ENCODE results near the gene NMB. TPM values are rescaled to one million over a fixed set of nuclear protein-coding genes. Genes with fewer than 3 reads are reported as not detected.

Gene NMB
- total RNA-seq, 1 experiment from 2014 or later: 19.4 TPM

DNA sequence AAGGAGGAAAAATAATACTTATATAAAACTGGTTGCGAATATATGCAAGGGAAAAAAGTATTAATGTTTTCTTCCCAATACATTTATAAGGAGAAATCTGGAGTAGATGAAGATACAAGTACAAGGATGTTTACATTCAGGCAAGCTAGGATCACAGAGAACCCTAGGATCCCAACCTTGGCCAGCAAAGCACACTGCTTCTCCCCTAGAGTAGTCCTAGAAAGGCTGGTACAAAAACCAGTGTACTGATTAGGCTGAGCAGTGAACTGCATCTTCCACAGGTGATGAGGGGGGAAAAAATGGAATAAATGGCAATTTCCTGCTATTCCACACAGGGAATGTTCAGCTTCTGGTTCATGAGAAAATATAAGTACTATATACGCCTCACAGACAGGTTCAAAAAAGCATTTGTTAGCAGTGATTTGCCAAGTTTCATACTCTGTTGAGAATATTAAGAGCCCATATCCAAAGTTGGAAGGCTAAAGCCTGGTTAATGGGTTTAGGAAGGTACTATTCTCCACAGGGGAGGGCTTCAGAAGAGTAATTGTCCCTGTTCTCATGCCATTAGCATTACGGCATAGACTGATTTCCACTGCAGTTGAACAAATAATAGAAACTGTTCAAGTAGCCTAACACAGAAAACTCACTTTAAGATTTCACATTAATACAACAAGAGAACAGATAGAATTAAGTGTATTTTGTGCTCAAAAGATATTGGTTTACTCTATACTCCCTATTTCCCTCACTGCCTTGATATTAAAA is 10.4 kb upstream of the NMB start:
- H3K27me3 ChIP-seq (ENCODE audit: control insufficient read depth, insufficient read depth, low read length): no peaks in the 10 kb centered on the region
- H3K4me3 ChIP-seq (ENCODE audit: insufficient read depth, low read depth, low read length): no peak overlapping the region
- H3K36me3 ChIP-seq (replicated peaks; ENCODE audit: control insufficient read depth, insufficient read depth, low read length): peaks cover 17% of the 10 kb centered on the region
- no peak for DNase-seq

DNA sequence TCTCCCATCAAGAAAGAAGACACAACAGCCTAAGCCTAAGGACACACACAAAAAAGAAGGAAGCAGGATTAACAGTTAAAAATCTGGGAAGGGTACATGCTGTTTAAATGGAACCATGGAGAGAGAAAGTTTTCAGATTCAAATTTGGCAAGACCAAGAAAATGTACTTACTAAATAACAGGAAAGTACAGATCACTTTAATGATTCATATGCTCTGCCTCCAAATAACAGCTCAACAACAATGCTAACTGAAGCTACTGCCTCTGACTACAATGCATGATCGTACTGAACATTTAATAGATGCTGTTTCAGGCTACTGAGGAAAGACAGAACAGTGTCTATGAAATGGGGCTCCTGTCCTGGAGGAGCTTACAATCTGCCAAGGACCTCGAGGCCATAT is 8.4 kb upstream of the NMB start:
- DNase-seq: no peak
- H3K36me3 ChIP-seq (replicated peaks; ENCODE audit: control insufficient read depth, insufficient read depth, low read length): peaks cover 17% of the 10 kb centered on the region

DNA sequence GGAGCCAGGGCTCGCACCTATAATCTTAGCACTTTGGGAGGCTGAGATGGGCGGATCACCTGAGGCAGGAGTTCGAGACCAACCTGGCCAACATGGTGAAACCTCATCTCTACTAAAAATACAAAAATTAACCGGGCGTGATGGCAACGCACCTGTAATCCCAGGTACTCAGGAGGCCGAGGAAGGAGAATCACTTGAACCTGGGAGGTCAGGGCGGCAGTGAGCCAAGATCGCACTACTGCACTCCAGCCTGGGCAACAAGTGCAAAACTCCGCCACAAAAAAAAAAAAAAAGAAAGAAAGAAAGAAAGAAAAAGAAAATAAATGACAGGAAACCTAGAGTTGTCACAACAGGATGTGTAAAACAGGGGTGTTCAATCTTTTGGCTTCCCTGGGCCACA is 3.0 kb upstream of the NMB start:
- Histone ChIP-seq H3K36me3 (replicated peaks; ENCODE audit: control insufficient read depth, insufficient read depth, low read length) (peaks cover 4% of the 10 kb centered on the region), H3K27me3 (ENCODE audit: control insufficient read depth, insufficient read depth, low read length) (peaks cover 10% of the 10 kb centered on the region), H3K4me3 (ENCODE audit: insufficient read depth, low read depth, low read length) (no peak overlapping the region)
- DNase-seq: no peak

More for the DNA sequence above, 8.4 kb upstream of the NMB start:
- H3K4me3 ChIP-seq (ENCODE audit: insufficient read depth, low read depth, low read length): no peak overlapping the region
- no peaks in the 10 kb centered on the region for H3K27me3 ChIP-seq (ENCODE audit: control insufficient read depth, insufficient read depth, low read length)

GRCh38 chr15:84659904-84660781 is 2.1 kb upstream of the NMB start:
- Histone ChIP-seq H3K4me3 (ENCODE audit: insufficient read depth, low read depth, low read length) (no peak overlapping the region), H3K36me3 (replicated peaks; ENCODE audit: control insufficient read depth, insufficient read depth, low read length) (peaks cover under 1% of the 10 kb centered on the region; the same call in 1 of the 2 replicates)

GRCh38 chr15:84658788-84659411 is 901 bp upstream of the NMB start:
- H3K27me3 ChIP-seq (ENCODE audit: control insufficient read depth, insufficient read depth, low read length): peaks cover 10% of the 10 kb centered on the region
- no peak overlapping the region; the same call in 1 of the 2 replicates for H3K4me3 ChIP-seq (ENCODE audit: insufficient read depth, low read depth, low read length)
- no peaks in the 10 kb centered on the region for H3K36me3 ChIP-seq (replicated peaks; ENCODE audit: control insufficient read depth, insufficient read depth, low read length)
- peak; percentile 42 for DNase-seq

More at GRCh38 chr15:84659904-84660781, 2.1 kb upstream of the NMB start:
- peaks cover 10% of the 10 kb centered on the region for H3K27me3 ChIP-seq (ENCODE audit: control insufficient read depth, insufficient read depth, low read length)
- peak; percentile 21 for DNase-seq

DNA sequence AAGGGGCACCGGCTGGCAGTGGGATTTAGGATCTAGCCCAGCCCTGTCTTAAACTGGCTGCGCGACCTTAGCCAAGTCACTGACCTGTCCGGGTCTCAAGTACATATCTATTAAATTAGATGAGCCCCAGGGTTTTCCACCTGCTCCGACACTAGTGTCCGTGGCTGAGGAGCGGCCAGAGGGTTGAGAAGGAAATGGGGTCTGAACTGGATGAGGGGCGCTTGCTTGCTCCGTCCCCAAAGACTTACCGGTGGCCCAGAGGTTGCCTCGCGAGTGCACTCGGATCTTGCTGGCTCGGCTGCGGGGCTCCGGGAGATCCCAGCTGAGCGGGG is 285 bp downstream of the NMB start:
- Histone ChIP-seq H3K27me3 (ENCODE audit: control insufficient read depth, insufficient read depth, low read length) (peaks cover 10% of the 10 kb centered on the region), H3K4me3 (ENCODE audit: insufficient read depth, low read depth, low read length) (peak overlapping the region; percentile 59), H3K36me3 (replicated peaks; ENCODE audit: control insufficient read depth, insufficient read depth, low read length) (peaks cover 2% of the 10 kb centered on the region)
- DNase-seq: peak; percentile 37

- H3K4me3 ChIP-seq (ENCODE audit: insufficient read depth, low read depth, low read length): no peak overlapping the region
- H3K27me3 ChIP-seq (ENCODE audit: control insufficient read depth, insufficient read depth, low read length): peaks cover 10% of the 10 kb centered on the region
- H3K36me3 ChIP-seq (replicated peaks; ENCODE audit: control insufficient read depth, insufficient read depth, low read length): peaks cover 4% of the 10 kb centered on the region
- peak; percentile 18 for DNase-seq
These were observed 1.0 kb downstream of the NMB start for GRCh38 chr15:84656972-84657371.

DNA sequence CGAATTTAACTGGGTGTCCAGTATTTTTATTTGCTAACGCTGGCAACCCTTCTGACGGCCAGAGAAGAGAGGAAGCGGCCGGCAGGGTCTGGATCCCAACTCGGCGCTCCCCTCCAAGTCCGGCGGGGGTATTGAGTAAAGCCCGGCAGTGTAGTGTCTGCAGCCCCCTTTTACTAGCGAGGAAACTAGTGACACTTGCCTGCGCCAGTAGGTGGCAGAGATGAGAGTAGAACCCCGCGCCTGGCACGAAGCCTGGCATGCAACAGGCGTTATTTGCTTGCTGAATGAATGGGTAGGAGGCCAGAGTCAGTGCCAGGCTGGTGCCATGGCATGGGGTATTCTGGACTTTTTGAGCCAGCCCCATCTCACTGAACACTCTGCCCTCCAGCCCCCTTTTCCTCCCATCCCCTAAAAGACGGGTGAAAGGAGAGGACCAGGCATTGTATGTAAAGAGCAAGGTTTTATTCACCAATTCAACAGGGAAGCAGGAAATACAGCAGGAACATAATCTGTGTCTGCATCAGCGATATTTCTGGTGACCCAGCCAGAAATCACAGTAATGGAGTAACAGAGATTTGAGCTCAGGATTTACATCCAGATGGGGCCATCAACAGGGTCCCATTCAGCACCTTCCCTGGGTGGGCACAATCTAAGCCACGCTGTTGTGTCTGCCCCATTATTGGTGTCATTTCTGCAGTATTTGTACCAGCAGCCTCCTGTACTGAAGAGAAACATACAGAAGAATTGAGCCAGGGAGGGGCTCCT is 3.1 kb downstream of the NMB start:
- DNase-seq: peak; percentile 88
- Histone ChIP-seq H3K27me3 (ENCODE audit: control insufficient read depth, insufficient read depth, low read length) (peaks cover 10% of the 10 kb centered on the region), H3K36me3 (replicated peaks; ENCODE audit: control insufficient read depth, insufficient read depth, low read length) (peaks cover 9% of the 10 kb centered on the region), H3K4me3 (ENCODE audit: insufficient read depth, low read depth, low read length) (peak overlapping the region; percentile 96)

GRCh38 chr15:84653910-84654688 is 3.9 kb downstream of the NMB start, which contains the start of gene WDR73:
TSS of gene WDR73 (minus strand) at chr15:84654283. CDS start at chr15:84654274, 9 bp downstream.
- H3K36me3 ChIP-seq (replicated peaks; ENCODE audit: control insufficient read depth, insufficient read depth, low read length): peaks cover 13% of the 10 kb centered on the region
- peak; percentile 96 for DNase-seq

DNA sequence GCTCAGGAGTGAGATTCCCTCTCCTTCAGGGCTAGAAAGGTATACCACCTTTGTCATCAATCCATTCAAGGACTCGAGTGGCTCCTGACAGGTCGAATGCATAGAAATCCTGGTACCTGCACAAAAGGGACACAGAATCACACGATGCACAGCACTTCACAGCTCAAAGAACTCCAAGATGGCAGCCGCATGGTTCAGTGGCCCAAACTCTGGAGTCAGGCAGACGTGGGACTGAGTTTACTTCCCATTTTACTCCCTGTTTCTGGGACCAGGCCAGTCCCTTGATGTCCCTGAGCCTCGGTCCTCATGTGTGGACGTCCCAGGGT is 4.5 kb downstream of the NMB start:
- Histone ChIP-seq H3K27me3 (ENCODE audit: control insufficient read depth, insufficient read depth, low read length) (peaks cover 10% of the 10 kb centered on the region), H3K4me3 (ENCODE audit: insufficient read depth, low read depth, low read length) (peak overlapping the region; percentile 96), H3K36me3 (replicated peaks; ENCODE audit: control insufficient read depth, insufficient read depth, low read length) (peaks cover 16% of the 10 kb centered on the region)
- DNase-seq: no peak

More at GRCh38 chr15:84653910-84654688, 3.9 kb downstream of the NMB start, which contains the start of gene WDR73:
- peak within 1 kb of the TSS; percentile 96 for H3K4me3 ChIP-seq (ENCODE audit: insufficient read depth, low read depth, low read length)
- peaks cover 10% of the 10 kb centered on the region for H3K27me3 ChIP-seq (ENCODE audit: control insufficient read depth, insufficient read depth, low read length)

DNA sequence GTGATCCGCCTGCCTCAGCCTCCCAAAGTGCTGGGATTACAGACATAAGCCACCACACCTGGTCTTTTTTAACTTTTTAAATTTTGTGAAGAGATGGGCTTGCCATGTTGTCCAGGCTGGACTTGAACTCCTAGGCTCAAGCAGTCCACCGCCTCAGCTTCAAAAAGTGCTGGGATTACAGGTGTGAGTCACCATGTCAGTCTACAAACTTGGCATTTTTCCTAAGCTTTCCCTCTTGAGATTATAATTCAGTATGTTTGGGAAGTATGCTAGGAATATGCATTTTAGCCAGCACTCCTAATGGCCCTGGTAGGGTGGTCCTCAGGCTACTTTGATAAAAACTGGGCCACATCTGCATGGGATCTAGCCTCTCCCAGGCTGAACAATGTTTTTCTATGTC is 8.3 kb downstream of the NMB start:
- no peaks in the 10 kb centered on the region for H3K27me3 ChIP-seq (ENCODE audit: control insufficient read depth, insufficient read depth, low read length)
- no peak for DNase-seq
- H3K36me3 ChIP-seq (replicated peaks; ENCODE audit: control insufficient read depth, insufficient read depth, low read length): peaks cover 39% of the 10 kb centered on the region
- H3K4me3 ChIP-seq (ENCODE audit: insufficient read depth, low read depth, low read length): no peak overlapping the region

DNA sequence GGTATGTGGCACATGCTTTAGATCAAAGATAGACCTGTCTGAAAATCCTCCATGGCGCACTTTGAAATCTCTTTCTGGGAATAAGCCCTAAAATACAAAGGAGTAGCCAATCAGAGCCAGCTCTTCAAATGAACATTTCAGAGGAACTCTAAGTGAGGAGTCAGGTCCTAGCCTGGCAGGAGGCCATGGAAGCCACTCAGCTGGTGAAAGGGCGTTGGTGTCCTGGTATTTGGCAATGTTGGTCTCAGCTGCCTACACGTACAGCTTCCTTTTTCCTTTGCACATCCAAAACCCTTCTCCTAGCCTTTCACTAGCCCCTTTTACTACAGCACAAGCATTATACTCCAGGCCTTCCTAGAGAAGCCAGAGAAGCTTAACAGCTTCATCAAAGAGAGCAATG is 9.5 kb downstream of the NMB start:
- Histone ChIP-seq H3K4me3 (ENCODE audit: insufficient read depth, low read depth, low read length) (no peak overlapping the region), H3K27me3 (ENCODE audit: control insufficient read depth, insufficient read depth, low read length) (no peaks in the 10 kb centered on the region), H3K36me3 (replicated peaks; ENCODE audit: control insufficient read depth, insufficient read depth, low read length) (peaks cover 41% of the 10 kb centered on the region)
- DNase-seq: no peak

DNA sequence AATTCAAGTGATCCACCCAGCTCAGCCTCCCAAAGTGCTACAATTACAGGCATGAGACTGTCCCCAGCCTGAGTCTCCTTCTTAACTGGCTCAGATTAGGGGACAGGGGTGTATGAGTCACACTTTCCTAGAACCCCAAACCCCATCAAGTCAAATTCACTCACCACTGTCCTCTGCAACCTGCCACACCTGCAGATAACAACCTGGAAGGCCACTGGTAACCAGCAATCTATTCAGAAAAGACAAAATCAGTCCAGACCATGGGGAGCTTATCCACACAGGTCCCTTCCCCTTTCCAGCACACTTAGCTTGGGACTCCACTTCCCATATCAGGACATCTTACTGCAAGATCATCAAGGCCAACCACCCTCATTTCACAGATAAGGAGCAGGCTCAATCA is 10.3 kb downstream of the NMB start:
- Histone ChIP-seq H3K36me3 (replicated peaks; ENCODE audit: control insufficient read depth, insufficient read depth, low read length) (peaks cover 44% of the 10 kb centered on the region), H3K27me3 (ENCODE audit: control insufficient read depth, insufficient read depth, low read length) (no peaks in the 10 kb centered on the region), H3K4me3 (ENCODE audit: insufficient read depth, low read depth, low read length) (no peak overlapping the region)
- DNase-seq: no peak

All from H7 (cell line).